ENCODE results near the gene AATF.

The AATF gene

DNA sequence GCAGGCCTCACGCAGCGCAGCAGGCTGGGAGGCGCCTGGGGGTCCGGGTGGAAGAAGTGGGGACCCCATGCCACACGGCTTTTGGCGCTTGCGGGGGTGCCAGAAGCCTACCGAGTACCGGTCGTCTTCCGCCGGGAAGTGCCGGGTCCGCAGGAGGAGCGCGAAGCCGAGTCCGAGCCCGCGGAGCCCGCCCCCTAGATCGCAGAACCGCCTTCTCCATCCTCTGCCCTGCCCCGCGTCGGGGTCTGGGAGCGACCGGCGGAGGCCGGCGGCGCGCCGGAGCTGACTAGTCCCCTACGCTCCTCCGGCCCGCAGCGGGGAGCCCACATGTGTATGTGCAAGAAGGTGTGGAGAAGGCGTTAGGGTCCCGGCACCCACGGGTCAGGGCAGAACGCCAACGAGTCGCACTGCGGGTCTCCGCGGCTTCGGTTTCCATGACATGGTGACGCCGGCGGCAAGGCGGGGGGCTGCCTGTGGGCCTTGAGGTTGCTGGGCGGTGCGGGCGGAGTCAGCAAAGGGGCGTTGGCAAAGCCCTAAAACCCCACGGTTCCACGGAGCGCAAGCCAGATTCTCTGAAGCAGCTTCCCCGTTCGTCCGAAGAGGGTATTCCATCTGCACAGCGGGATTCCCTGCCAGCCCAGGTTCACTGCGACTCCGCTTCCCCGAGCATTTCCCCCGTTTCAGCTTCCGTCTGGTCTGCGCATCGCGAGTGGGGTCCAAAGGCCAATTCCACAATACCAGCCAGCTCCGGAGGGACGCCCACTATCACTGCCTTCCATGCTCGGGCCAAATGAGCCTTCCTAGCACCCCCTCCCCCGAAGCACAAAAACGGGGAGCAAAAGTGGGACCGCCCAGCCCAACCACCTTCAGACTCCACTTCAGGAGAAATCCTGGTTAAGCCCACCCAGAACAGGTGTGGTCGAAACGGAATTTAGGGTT lies 13.8 kb upstream of the AATF start:
- peak overlapping the region; percentile 47 for H3K27ac Mint-ChIP-seq
- H3K9me3 Mint-ChIP-seq = no peaks in the 10 kb centered on the region
- peak overlapping the region; percentile 66 for H3K4me3 Mint-ChIP-seq

GRCh38 chr17:36935671-36936454 lies 12.9 kb upstream of the AATF start:
- Mint-ChIP-seq H3K4me3 (peak overlapping the region; percentile 66), H3K27ac (peak overlapping the region; percentile 26), H3K9me3 (no peaks in the 10 kb centered on the region)

More for the DNA sequence above, 13.8 kb upstream of the AATF start:
- Mint-ChIP-seq H3K4me1 (ENCODE audit: low read depth) (peaks cover 72% of the 10 kb centered on the region), H3K36me3 (ENCODE audit: low read depth) (no peaks in the 10 kb centered on the region), H3K27me3 (peaks cover 97% of the 10 kb centered on the region)
- peak; percentile 62 for DNase-seq

GRCh38 chr17:36936455-36937000 lies 12.2 kb upstream of the AATF start:
- no peaks in the 10 kb centered on the region for H3K9me3 Mint-ChIP-seq
- H3K36me3 Mint-ChIP-seq (ENCODE audit: low read depth) = no peaks in the 10 kb centered on the region
- peaks cover 80% of the 10 kb centered on the region for H3K4me1 Mint-ChIP-seq (ENCODE audit: low read depth)
- H3K27ac Mint-ChIP-seq = peak overlapping the region; percentile 26
- peaks cover 97% of the 10 kb centered on the region for H3K27me3 Mint-ChIP-seq
- peak overlapping the region; percentile 66 for H3K4me3 Mint-ChIP-seq
- DNase-seq = no peak

More at GRCh38 chr17:36935671-36936454, 12.9 kb upstream of the AATF start:
- no peak for DNase-seq
- peaks cover 97% of the 10 kb centered on the region for H3K27me3 Mint-ChIP-seq
- H3K4me1 Mint-ChIP-seq (ENCODE audit: low read depth) = peaks cover 76% of the 10 kb centered on the region
- no peaks in the 10 kb centered on the region for H3K36me3 Mint-ChIP-seq (ENCODE audit: low read depth)

GRCh38 chr17:36937001-36937958 lies 11.5 kb upstream of the AATF start, which contains the start of gene LHX1:
LHX1 (plus strand) TSS chr17:36937475; CDS start chr17:36938198, 723 bp downstream.
- H3K9me3 Mint-ChIP-seq = no peaks in the 10 kb centered on the region
- peak within 1 kb of the TSS; percentile 48 for H3K27ac Mint-ChIP-seq
- peaks cover 95% of the 10 kb centered on the region for H3K27me3 Mint-ChIP-seq
- peak; percentile 44 for DNase-seq
- H3K36me3 Mint-ChIP-seq (ENCODE audit: low read depth) = no peaks in the 10 kb centered on the region
- H3K4me3 Mint-ChIP-seq = peak within 1 kb of the TSS; percentile 66
- H3K4me1 Mint-ChIP-seq (ENCODE audit: low read depth) = peaks cover 78% of the 10 kb centered on the region

GRCh38 chr17:36937959-36938565 lies 10.7 kb upstream of the AATF start:
- H3K9me3 Mint-ChIP-seq = no peaks in the 10 kb centered on the region
- H3K36me3 Mint-ChIP-seq (ENCODE audit: low read depth) = no peaks in the 10 kb centered on the region
- H3K4me3 Mint-ChIP-seq = peak overlapping the region; percentile 66
- H3K27ac Mint-ChIP-seq = no peak overlapping the region
- H3K4me1 Mint-ChIP-seq (ENCODE audit: low read depth) = peaks cover 71% of the 10 kb centered on the region
- peaks cover 92% of the 10 kb centered on the region for H3K27me3 Mint-ChIP-seq
- no peak for DNase-seq

- H3K27me3 Mint-ChIP-seq = peaks cover 92% of the 10 kb centered on the region
- peak overlapping the region; percentile 66 for H3K4me3 Mint-ChIP-seq
- DNase-seq = peak; percentile 62
- no peaks in the 10 kb centered on the region for H3K9me3 Mint-ChIP-seq
- peaks cover 68% of the 10 kb centered on the region for H3K4me1 Mint-ChIP-seq (ENCODE audit: low read depth)
- no peaks in the 10 kb centered on the region for H3K36me3 Mint-ChIP-seq (ENCODE audit: low read depth)
- H3K27ac Mint-ChIP-seq = no peak overlapping the region
These were observed 10.1 kb upstream of the AATF start for GRCh38 chr17:36938566-36939051.

DNA sequence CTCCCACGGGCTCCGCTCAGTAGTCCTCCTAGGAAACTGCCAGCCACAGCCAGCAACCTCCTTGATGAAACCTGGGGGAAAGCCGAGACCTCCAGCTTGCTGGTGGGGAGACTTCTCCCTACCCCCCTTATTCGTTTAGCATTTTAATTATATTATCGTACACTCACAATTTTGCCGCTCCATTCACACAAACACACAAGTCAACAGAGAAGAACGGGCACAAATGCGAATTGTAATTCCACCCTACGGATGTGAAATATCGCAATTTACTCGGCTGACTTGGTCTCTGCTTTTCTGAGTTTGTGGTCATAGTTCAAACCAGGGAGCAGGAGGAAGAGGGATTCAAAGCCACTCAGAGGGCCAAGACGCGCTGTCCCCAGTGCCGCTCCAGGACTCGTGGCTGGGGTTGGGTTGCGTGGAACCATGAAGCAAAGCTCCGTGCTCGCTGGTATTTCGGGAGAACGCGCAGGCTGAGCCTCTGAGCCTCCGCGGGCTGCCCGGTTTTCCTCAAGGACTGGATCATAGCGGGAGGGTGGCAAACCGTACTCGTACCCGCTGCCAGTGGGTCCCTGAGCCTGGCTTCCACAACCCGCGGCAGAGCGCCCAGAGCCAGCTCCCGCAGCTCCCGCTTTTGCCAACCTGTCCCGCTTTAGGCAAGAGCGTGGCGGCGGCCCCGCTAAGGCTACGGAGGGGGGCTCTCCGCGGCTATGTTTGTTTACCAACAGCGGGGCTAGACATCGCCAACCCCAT lies 9.5 kb upstream of the AATF start:
- Mint-ChIP-seq H3K9me3 (no peaks in the 10 kb centered on the region), H3K4me3 (peak overlapping the region; percentile 19), H3K4me1 (ENCODE audit: low read depth) (peaks cover 65% of the 10 kb centered on the region), H3K27me3 (peaks cover 91% of the 10 kb centered on the region), H3K27ac (peak overlapping the region; percentile 31), H3K36me3 (ENCODE audit: low read depth) (no peaks in the 10 kb centered on the region)
- peak; percentile 47 for DNase-seq

DNA sequence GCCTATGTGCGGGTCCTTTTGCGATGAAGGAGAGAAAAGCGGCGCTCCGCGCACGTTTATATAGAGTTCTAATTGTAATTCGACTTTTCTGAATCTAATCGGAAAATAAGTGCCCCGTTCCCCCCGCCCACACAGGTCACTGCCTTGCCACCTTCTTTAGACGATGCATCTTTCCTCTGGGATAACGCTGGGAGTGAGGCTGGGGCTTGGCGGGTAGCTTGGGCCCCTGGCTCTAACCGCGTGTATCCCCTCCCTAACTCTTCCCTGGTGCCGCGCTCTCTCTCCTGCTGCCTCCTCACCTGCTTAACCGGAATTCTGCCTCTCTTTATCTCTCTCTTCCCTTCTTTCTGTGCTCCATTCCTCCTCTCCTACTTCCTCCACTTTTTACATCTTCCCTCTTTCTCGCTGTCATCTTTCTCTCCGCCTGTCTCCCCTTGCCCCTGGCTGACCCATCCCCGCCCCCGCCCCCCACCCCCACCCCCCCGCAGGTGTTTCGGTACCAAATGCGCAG lies 8.9 kb upstream of the AATF start:
- DNase-seq = no peak
- Mint-ChIP-seq H3K9me3 (no peaks in the 10 kb centered on the region), H3K4me1 (ENCODE audit: low read depth) (peaks cover 63% of the 10 kb centered on the region), H3K36me3 (ENCODE audit: low read depth) (no peaks in the 10 kb centered on the region), H3K27me3 (peaks cover 92% of the 10 kb centered on the region), H3K27ac (peak overlapping the region; percentile 80), H3K4me3 (no peak overlapping the region)

- Mint-ChIP-seq H3K27me3 (peaks cover 92% of the 10 kb centered on the region), H3K4me1 (ENCODE audit: low read depth) (peaks cover 56% of the 10 kb centered on the region), H3K36me3 (ENCODE audit: low read depth) (no peaks in the 10 kb centered on the region), H3K4me3 (no peak overlapping the region), H3K9me3 (no peaks in the 10 kb centered on the region), H3K27ac (no peak overlapping the region)
- DNase-seq = no peak
These were observed 8.2 kb upstream of the AATF start for GRCh38 chr17:36940313-36941264.

- Mint-ChIP-seq H3K27me3 (peaks cover 92% of the 10 kb centered on the region), H3K36me3 (ENCODE audit: low read depth) (no peaks in the 10 kb centered on the region), H3K4me3 (no peak overlapping the region), H3K27ac (peak overlapping the region; percentile 6), H3K4me1 (ENCODE audit: low read depth) (peaks cover 48% of the 10 kb centered on the region), H3K9me3 (no peaks in the 10 kb centered on the region)
- no peak for DNase-seq
These were observed 7.3 kb upstream of the AATF start for GRCh38 chr17:36941265-36942010.

- Mint-ChIP-seq H3K4me1 (ENCODE audit: low read depth) (peaks cover 46% of the 10 kb centered on the region), H3K36me3 (ENCODE audit: low read depth) (no peaks in the 10 kb centered on the region), H3K9me3 (no peaks in the 10 kb centered on the region), H3K27ac (peak overlapping the region; percentile 6), H3K27me3 (peaks cover 92% of the 10 kb centered on the region), H3K4me3 (no peak overlapping the region)
- no peak for DNase-seq
These were observed 6.6 kb upstream of the AATF start for GRCh38 chr17:36942019-36942599.

All from activated T-cell treated with anti-CD3 and anti-CD28 coated beads, Interleukin-2, amount 50 U/mL, for 24 hours (primary cell).